GM23338 (cell line): ENCODE data around the gene C6orf15. TPM values are rescaled to one million over a fixed set of nuclear protein-coding genes. Genes with fewer than 3 reads are reported as not detected.

Experiments
- ATAC-seq: fragments of 200-7000 bp; cut with Tn5 transposase; 3 replicates; pipeline ENCODE4 v1.9.1; 2020
- DNase-seq: peaks from one replicate; pipeline ENCODE4 v3.0.0-alpha.2; 2015; ENCODE audit warnings: low spot score
- H2AFZ ChIP-seq: fragments of 200-600 bp; sonication (generic); 2 replicates; pipeline ENCODE4 v1.8.0; 2016; ENCODE audit warnings: antibody characterized with exemption, mild to moderate bottlenecking, moderate library complexity
- H3F3A ChIP-seq: fragments of 200-600 bp; sonication (generic); replicated peaks from 2 replicates; pipeline ENCODE4 v1.8.0; 2017; ENCODE audit warnings: antibody characterized with exemption, mixed run types, low read depth
- H3K27ac ChIP-seq: fragments of 200-600 bp; sonication (generic); 2 replicates; pipeline ENCODE4 v1.6.1; 2016; ENCODE audit warnings: low read depth
- H3K27me3 ChIP-seq: fragments of 200-600 bp; sonication (generic); 2 replicates; pipeline ENCODE4 v1.8.0; 2016; ENCODE audit warnings: mild to moderate bottlenecking, mixed run types, moderate library complexity; ENCODE audit not compliant: insufficient read depth
- H3K36me3 ChIP-seq: fragments of 200-600 bp; sonication (generic); 2 replicates; pipeline ENCODE4 v1.8.0; 2016; ENCODE audit warnings: mild to moderate bottlenecking; ENCODE audit not compliant: insufficient read depth
- H3K4me1 ChIP-seq: fragments of 200-600 bp; sonication (generic); 2 replicates; pipeline ENCODE4 v1.8.0; 2016; ENCODE audit warnings: mild to moderate bottlenecking, moderate library complexity; ENCODE audit not compliant: insufficient read depth
- H3K4me2 ChIP-seq: fragments of 200-600 bp; sonication (generic); 2 replicates; pipeline ENCODE4 v1.7.1; 2017; ENCODE audit warnings: mixed run types
- H3K4me3 ChIP-seq: fragments of 200-600 bp; sonication (generic); 2 replicates; pipeline ENCODE4 v1.6.1; 2016; ENCODE audit warnings: mixed run types
- H3K79me2 ChIP-seq: fragments of 200-600 bp; sonication (generic); replicated peaks from 2 replicates; pipeline ENCODE4 v1.8.0; 2017; ENCODE audit warnings: mild to moderate bottlenecking; ENCODE audit not compliant: insufficient read depth
- H3K9me2 ChIP-seq: fragments of 200-600 bp; sonication (generic); 2 replicates; pipeline ENCODE4 v1.8.0; 2017; ENCODE audit not compliant: insufficient read depth
- H4K20me1 ChIP-seq: fragments of 200-600 bp; sonication (generic); replicated peaks from 2 replicates; pipeline ENCODE4 v1.8.0; 2017; ENCODE audit warnings: mild to moderate bottlenecking; ENCODE audit not compliant: insufficient read depth
- H3K27ac Mint-ChIP-seq: 2 replicates; pipeline ENCODE4 v1.8.0; 2020; ENCODE audit warnings: inconsistent platforms, mild to moderate bottlenecking, moderate library complexity, mixed read lengths
- H3K27me3 Mint-ChIP-seq: 3 replicates; pipeline ENCODE4 v1.8.0; 2022; ENCODE audit warnings: low read depth, mild to moderate bottlenecking, moderate library complexity, mixed read lengths, inconsistent platforms; ENCODE audit not compliant: insufficient read depth, poor library complexity
- H3K36me3 Mint-ChIP-seq: 3 replicates; pipeline ENCODE4 v1.8.0; 2021; ENCODE audit warnings: low read depth, mild to moderate bottlenecking, inconsistent platforms, moderate library complexity, mixed read lengths
- H3K4me1 Mint-ChIP-seq: 3 replicates; pipeline ENCODE4 v1.8.0; 2020; ENCODE audit warnings: mild to moderate bottlenecking, inconsistent platforms, mixed read lengths
- H3K4me3 Mint-ChIP-seq: 3 replicates; pipeline ENCODE4 v1.8.0; 2021; ENCODE audit warnings: moderate library complexity, mild to moderate bottlenecking, inconsistent platforms, mixed read lengths
- H3K9me3 Mint-ChIP-seq: 3 replicates; pipeline ENCODE4 v1.8.0; 2020; ENCODE audit warnings: moderate library complexity, mild to moderate bottlenecking, inconsistent platforms, mixed read lengths
- CREB1 ChIP-seq: fragments of 250-450 bp; sonication (Bioruptor Pico); IDR thresholded peaks from 2 replicates; pipeline ENCODE4 v1.5.0; 2020; ENCODE audit warnings: low read depth, mild to moderate bottlenecking, moderate library complexity
- EZH2phosphoT487 ChIP-seq: fragments of 200-600 bp; sonication (generic); IDR thresholded peaks from one replicate; pipeline ENCODE4 v1.8.1; 2018; ENCODE audit warnings: antibody characterized with exemption; ENCODE audit not compliant: unreplicated experiment
- JUNB ChIP-seq: IDR thresholded peaks from one replicate; pipeline ENCODE4 v1.6.1; 2016; ENCODE audit warnings: antibody characterized with exemption; ENCODE audit not compliant: unreplicated experiment
- NANOG ChIP-seq: IDR thresholded peaks from 2 replicates; pipeline ENCODE4 v1.6.1; 2016; ENCODE audit warnings: antibody characterized with exemption, borderline replicate concordance
- polyA plus RNA-seq: library from polyadenylated mRNA; unstranded; fragments of >200 nt; fragmentation: Nextera tagmentation; extraction: Ambion mirVana; gene quantifications from 2 replicates; pipeline ENCODE4 v1.2.1, GENCODE V29; 2016
- total RNA-seq: library from RNA; depleted of rRNA; stranded (reverse); fragments of >200 nt; shearing (Covaris generic); gene quantifications from 2 replicates; pipeline ENCODE4 v1.2.3, GENCODE V29; 2014
- TF ChIP-seq, protein P1 (sequence below): IDR thresholded peaks from 2 replicates; pipeline ENCODE4 v1.6.1; 2016; ENCODE audit warnings: antibody characterized with exemption
- TF ChIP-seq, protein P2 (sequence below): fragments of 250-450 bp; sonication (Bioruptor Pico); IDR thresholded peaks from 2 replicates; pipeline ENCODE4 v1.5.0; 2020; ENCODE audit warnings: mild to moderate bottlenecking, moderate library complexity

The C6orf15 gene
- total and polyA plus RNA-seq, 2 experiments from 2014 or later: not detected

DNA sequence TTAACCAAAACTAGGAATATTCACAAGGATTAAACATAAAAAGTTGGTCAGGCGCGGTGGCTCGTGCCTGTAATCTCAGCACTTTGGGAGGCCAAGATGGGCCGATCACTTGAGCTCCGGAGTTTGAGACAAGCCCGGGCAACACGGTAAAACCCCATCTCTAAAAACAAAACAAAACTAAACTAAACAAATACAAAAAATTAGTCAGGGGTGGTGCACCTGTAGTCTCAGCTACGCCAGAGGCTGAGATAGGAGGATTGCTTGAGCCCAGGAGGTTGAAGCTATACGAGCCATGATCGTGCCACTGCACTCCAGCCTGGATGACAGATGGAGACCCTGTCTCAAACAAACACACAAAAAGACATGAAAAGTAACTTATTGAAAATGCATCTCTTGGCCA lies 23.3 kb upstream of the C6orf15 start (continued):
- TF ChIP-seq, protein P1, sequence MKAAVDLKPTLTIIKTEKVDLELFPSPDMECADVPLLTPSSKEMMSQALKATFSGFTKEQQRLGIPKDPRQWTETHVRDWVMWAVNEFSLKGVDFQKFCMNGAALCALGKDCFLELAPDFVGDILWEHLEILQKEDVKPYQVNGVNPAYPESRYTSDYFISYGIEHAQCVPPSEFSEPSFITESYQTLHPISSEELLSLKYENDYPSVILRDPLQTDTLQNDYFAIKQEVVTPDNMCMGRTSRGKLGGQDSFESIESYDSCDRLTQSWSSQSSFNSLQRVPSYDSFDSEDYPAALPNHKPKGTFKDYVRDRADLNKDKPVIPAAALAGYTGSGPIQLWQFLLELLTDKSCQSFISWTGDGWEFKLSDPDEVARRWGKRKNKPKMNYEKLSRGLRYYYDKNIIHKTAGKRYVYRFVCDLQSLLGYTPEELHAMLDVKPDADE: no peak
- no peak for TF ChIP-seq CREB1 (CRISPR knock-in tag)
- no peak for TF ChIP-seq NANOG
- TF ChIP-seq EZH2phosphoT487: no peak
- no peak for TF ChIP-seq JUNB
- TF ChIP-seq, protein P2, sequence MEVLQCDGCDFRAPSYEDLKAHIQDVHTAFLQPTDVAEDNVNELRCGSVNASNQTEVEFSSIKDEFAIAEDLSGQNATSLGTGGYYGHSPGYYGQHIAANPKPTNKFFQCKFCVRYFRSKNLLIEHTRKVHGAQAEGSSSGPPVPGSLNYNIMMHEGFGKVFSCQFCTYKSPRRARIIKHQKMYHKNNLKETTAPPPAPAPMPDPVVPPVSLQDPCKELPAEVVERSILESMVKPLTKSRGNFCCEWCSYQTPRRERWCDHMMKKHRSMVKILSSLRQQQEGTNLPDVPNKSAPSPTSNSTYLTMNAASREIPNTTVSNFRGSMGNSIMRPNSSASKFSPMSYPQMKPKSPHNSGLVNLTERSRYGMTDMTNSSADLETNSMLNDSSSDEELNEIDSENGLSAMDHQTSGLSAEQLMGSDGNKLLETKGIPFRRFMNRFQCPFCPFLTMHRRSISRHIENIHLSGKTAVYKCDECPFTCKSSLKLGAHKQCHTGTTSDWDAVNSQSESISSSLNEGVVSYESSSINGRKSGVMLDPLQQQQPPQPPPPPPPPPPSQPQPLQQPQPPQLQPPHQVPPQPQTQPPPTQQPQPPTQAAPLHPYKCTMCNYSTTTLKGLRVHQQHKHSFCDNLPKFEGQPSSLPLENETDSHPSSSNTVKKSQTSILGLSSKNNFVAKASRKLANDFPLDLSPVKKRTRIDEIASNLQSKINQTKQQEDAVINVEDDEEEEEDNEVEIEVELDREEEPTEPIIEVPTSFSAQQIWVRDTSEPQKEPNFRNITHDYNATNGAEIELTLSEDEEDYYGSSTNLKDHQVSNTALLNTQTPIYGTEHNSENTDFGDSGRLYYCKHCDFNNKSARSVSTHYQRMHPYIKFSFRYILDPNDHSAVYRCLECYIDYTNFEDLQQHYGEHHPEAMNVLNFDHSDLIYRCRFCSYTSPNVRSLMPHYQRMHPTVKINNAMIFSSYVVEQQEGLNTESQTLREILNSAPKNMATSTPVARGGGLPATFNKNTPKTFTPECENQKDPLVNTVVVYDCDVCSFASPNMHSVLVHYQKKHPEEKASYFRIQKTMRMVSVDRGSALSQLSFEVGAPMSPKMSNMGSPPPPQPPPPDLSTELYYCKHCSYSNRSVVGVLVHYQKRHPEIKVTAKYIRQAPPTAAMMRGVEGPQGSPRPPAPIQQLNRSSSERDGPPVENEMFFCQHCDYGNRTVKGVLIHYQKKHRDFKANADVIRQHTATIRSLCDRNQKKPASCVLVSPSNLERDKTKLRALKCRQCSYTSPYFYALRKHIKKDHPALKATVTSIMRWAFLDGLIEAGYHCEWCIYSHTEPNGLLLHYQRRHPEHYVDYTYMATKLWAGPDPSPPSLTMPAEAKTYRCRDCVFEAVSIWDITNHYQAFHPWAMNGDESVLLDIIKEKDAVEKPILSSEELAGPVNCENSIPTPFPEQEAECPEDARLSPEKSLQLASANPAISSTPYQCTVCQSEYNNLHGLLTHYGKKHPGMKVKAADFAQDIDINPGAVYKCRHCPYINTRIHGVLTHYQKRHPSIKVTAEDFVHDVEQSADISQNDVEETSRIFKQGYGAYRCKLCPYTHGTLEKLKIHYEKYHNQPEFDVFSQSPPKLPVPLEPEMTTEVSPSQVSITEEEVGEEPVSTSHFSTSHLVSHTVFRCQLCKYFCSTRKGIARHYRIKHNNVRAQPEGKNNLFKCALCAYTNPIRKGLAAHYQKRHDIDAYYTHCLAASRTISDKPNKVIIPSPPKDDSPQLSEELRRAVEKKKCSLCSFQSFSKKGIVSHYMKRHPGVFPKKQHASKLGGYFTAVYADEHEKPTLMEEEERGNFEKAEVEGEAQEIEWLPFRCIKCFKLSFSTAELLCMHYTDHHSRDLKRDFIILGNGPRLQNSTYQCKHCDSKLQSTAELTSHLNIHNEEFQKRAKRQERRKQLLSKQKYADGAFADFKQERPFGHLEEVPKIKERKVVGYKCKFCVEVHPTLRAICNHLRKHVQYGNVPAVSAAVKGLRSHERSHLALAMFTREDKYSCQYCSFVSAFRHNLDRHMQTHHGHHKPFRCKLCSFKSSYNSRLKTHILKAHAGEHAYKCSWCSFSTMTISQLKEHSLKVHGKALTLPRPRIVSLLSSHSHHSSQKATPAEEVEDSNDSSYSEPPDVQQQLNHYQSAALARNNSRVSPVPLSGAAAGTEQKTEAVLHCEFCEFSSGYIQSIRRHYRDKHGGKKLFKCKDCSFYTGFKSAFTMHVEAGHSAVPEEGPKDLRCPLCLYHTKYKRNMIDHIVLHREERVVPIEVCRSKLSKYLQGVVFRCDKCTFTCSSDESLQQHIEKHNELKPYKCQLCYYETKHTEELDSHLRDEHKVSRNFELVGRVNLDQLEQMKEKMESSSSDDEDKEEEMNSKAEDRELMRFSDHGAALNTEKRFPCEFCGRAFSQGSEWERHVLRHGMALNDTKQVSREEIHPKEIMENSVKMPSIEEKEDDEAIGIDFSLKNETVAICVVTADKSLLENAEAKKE (CRISPR knock-in tag): no peak

DNA sequence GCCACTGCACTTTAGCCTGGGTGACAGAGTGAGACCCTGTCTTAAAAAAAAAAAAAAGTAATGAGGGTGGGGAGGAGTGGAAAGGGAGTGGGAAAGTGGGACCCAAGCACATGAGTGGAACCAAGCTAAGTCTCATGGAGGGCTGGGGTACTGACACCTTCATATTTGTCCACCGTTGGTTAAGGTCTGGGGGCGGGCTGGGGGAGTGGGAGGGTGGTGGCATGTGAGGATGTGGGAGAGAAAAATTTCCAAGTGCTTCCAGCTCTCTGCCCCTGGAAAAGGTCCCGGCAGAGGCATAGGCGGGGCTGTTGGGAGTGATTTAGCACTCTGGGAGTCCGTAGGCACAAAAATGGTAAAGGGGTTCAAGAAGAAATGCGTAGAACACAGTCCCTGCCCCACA lies 20.4 kb upstream of the C6orf15 start:
- H3K4me3 Mint-ChIP-seq: no peak overlapping the region
- H3K27ac Mint-ChIP-seq: no peak overlapping the region
- Histone ChIP-seq H3K27ac (no peak overlapping the region), H2AFZ (no peak overlapping the region), H3K4me3 (no peak overlapping the region), H3K4me2 (no peak overlapping the region), H3K4me1 (0 out of 2 replicates have a peak, but pooled peaks cover 4% of the 10 kb centered on the region), H4K20me1 (no peaks in the 10 kb centered on the region), H3K9me2 (no peaks in the 10 kb centered on the region), H3F3A (0 out of 2 replicates have a peak, but pooled peaks cover under 1% of the 10 kb centered on the region), H3K27me3 (no peaks in the 10 kb centered on the region), H3K36me3 (no peaks in the 10 kb centered on the region), H3K79me2 (no peaks in the 10 kb centered on the region)
- no peak for TF ChIP-seq JUNB
- DNase-seq: no peak
- H3K27me3 Mint-ChIP-seq: no peaks in the 10 kb centered on the region
- H3K4me1 Mint-ChIP-seq: peaks cover 17% of the 10 kb centered on the region
- peaks cover 4% of the 10 kb centered on the region; the same call in 2 of the 3 replicates for H3K9me3 Mint-ChIP-seq
- no peak for ATAC-seq
- H3K36me3 Mint-ChIP-seq: 0 out of 3 replicates have a peak, but pooled peaks cover 3% of the 10 kb centered on the region
